IMR-90 (cell line): ENCODE data around the gene TMED10. TPM values are rescaled to one million over a fixed set of nuclear protein-coding genes. Genes with fewer than 3 reads are reported as not detected.

Source experiments
- ATAC-seq: fragments of 200-7000 bp; cut with Tn5 transposase; 2 replicates; pipeline ENCODE4 v1.9.1; 2020; ENCODE audit warnings: low read depth, mild to moderate bottlenecking, moderate library complexity
- BruUV-seq: library from RNA; stranded (reverse); fragments of 400-500 nt; replicated peaks from 2 replicates; lab custom pipeline; 2021; lab: Mats Ljungman, UMichigan
- CTCF ChIA-PET: fragments of 300-600 bp; formaldehyde crosslinking; extraction: SDS; loops from one replicate; lab custom pipeline; 2021; ENCODE audit warnings: antibody characterized with exemption; lab: Yijun Ruan, JAX
- POLR2A ChIA-PET: fragments of 300-600 bp; sonication (Branson Sonifier 250); formaldehyde crosslinking; loops from one replicate; lab custom pipeline; 2022; ENCODE audit warnings: antibody characterized with exemption; ENCODE audit not compliant: unreplicated experiment; lab: Charles Lee
- DNase-seq: peaks from one replicate; pipeline ENCODE4 v3.0.0; 2013
- H2AFZ ChIP-seq: replicated peaks from 2 replicates; pipeline ENCODE3; 2013; ENCODE audit warnings: low read length, mild to moderate bottlenecking; ENCODE audit not compliant: poor library complexity
- H2AK5ac ChIP-seq: 2 replicates; pipeline ENCODE4 v1.6.1; 2013; ENCODE audit warnings: low read depth, low read length, inconsistent platforms
- H2AK9ac ChIP-seq: replicated peaks from 2 replicates; pipeline ENCODE3; 2013; ENCODE audit warnings: mild to moderate bottlenecking, low read depth, low read length, moderate library complexity; ENCODE audit not compliant: poor library complexity
- H2BK120ac ChIP-seq: 2 replicates; pipeline ENCODE4 v1.6.1; 2013; ENCODE audit warnings: low read depth, low read length, inconsistent platforms
- H2BK15ac ChIP-seq: 3 replicates; pipeline ENCODE4 v1.6.1; 2013; ENCODE audit warnings: low read depth, low read length, inconsistent platforms
- H2BK20ac ChIP-seq: 2 replicates; pipeline ENCODE4 v1.6.1; 2013; ENCODE audit warnings: low read depth, mild to moderate bottlenecking, inconsistent platforms, low read length, moderate library complexity
- H2BK5ac ChIP-seq: 2 replicates; pipeline ENCODE4 v1.6.1; 2013; ENCODE audit warnings: mild to moderate bottlenecking, low read depth, low read length, inconsistent platforms; ENCODE audit not compliant: poor library complexity, severe bottlenecking
- H3K14ac ChIP-seq: replicated peaks from 2 replicates; pipeline ENCODE4 v1.6.1; 2013; ENCODE audit warnings: low read depth, low read length, inconsistent platforms
- H3K18ac ChIP-seq: 2 replicates; pipeline ENCODE4 v1.6.1; 2013; ENCODE audit warnings: low read depth, low read length, control low read depth
- H3K23ac ChIP-seq: 2 replicates; pipeline ENCODE4 v1.6.1; 2013; ENCODE audit warnings: low read depth, low read length, inconsistent platforms
- H3K27ac ChIP-seq: 2 replicates; pipeline ENCODE4 v1.5.1; 2013; ENCODE audit warnings: mild to moderate bottlenecking, control low read depth, low read length; ENCODE audit not compliant: insufficient read depth
- H3K27me3 ChIP-seq: 2 replicates; pipeline ENCODE4 v1.6.1; 2013; ENCODE audit warnings: low read length; ENCODE audit not compliant: control insufficient read depth, insufficient read depth
- H3K36me3 ChIP-seq: 2 replicates; pipeline ENCODE4 v1.6.1; 2013; ENCODE audit warnings: low read length, mixed read lengths; ENCODE audit not compliant: control insufficient read depth, insufficient read depth
- H3K4ac ChIP-seq: 2 replicates; pipeline ENCODE4 v1.6.1; 2013; ENCODE audit warnings: low read depth, low read length, inconsistent platforms
- H3K4me1 ChIP-seq: 2 replicates; pipeline ENCODE4 v1.6.1; 2013; ENCODE audit warnings: low read length, mixed read lengths; ENCODE audit not compliant: control insufficient read depth, insufficient read depth
- H3K4me2 ChIP-seq: 2 replicates; pipeline ENCODE4 v1.6.1; 2013; ENCODE audit warnings: low read depth, mild to moderate bottlenecking, control low read depth, low read length, moderate library complexity
- H3K4me3 ChIP-seq: 2 replicates; pipeline ENCODE4 v1.5.1; 2013; ENCODE audit warnings: low read depth, mild to moderate bottlenecking, control low read depth, low read length, moderate library complexity; ENCODE audit not compliant: insufficient read depth
- H3K56ac ChIP-seq: 2 replicates; pipeline ENCODE4 v1.6.1; 2013; ENCODE audit warnings: low read length, inconsistent platforms; ENCODE audit not compliant: insufficient read depth; ENCODE audit errors: extremely low read depth
- H3K79me1 ChIP-seq, 2 experiments: 2 replicates each; pipeline ENCODE4 v1.6.1; 2013; ENCODE audit warnings: low read length in 2 of 2, inconsistent platforms in 1 of 2, low read depth in 1 of 2
- H3K9ac ChIP-seq: 2 replicates; pipeline ENCODE4 v1.6.1; 2013; ENCODE audit warnings: low read depth, low read length, control low read depth
- H3K9me1 ChIP-seq: 2 replicates; pipeline ENCODE4 v1.6.1; 2013; ENCODE audit warnings: low read length, inconsistent platforms; ENCODE audit not compliant: insufficient read depth
- H3K9me3 ChIP-seq: 2 replicates; pipeline ENCODE4 v1.6.1; 2013; ENCODE audit warnings: low read length; ENCODE audit not compliant: control insufficient read depth, insufficient read depth
- H4K20me1 ChIP-seq: 2 replicates; pipeline ENCODE4 v1.6.1; 2013; ENCODE audit warnings: low read length, inconsistent platforms; ENCODE audit not compliant: insufficient read depth
- H4K5ac ChIP-seq: 2 replicates; pipeline ENCODE4 v1.6.1; 2013; ENCODE audit warnings: mild to moderate bottlenecking, low read depth, low read length, control low read depth
- H4K8ac ChIP-seq, 2 experiments: 2 replicates each; pipeline ENCODE4 v1.6.1; 2013; ENCODE audit warnings: low read depth in 2 of 2, low read length in 2 of 2, control low read depth in 1 of 2, inconsistent platforms in 1 of 2
- H4K91ac ChIP-seq: 2 replicates; pipeline ENCODE4 v1.6.1; 2013; ENCODE audit warnings: low read depth, low read length, inconsistent platforms; ENCODE audit not compliant: insufficient read depth
- FOS ChIP-seq: fragments of 150-350 bp; IDR thresholded peaks from 2 replicates; pipeline ENCODE4 v1.6.1; 2016; ENCODE audit warnings: low read depth, low read length
- POLR2A ChIP-seq: IDR thresholded peaks from 2 replicates; pipeline ENCODE4 v1.6.1; 2012; ENCODE audit warnings: mild to moderate bottlenecking, low read depth, low read length
- WGBS, 2 experiments: methylation state at CpG; one replicate each; pipeline versions ENCODE4 v1.1.5 to v1.1.7; 2013; ENCODE audit warnings: missing lambda C conversion rate in 2 of 2; ENCODE audit not compliant: insufficient read length in 1 of 2; ENCODE audit errors: extremely low coverage in 2 of 2; 5-methylcytosine and 5-hydroxymethylcytosine counted together
- dilution Hi-C: fragments of 300-500 bp; cut with HindIII; formaldehyde crosslinking; loops from one replicate; pipeline ENCODE4 v1.14.3; 2018; ENCODE audit warnings: low sequenced_read_pairs; ENCODE audit not compliant: unreplicated experiment
- in situ Hi-C: fragments of 300-500 bp; cut with MboI; formaldehyde crosslinking; loops from 3 replicates; pipeline ENCODE4 v1.14.3; 2019; ENCODE audit warnings: low sequenced_read_pairs, inconsistent platforms, mixed read lengths
- intact Hi-C: fragments of 100-400 bp; cut with micrococcal nuclease; formaldehyde crosslinking; loops from 2 replicates; pipeline ENCODE4 v1.10.0; 2022
- polyA plus RNA-seq, 3 experiments: library from polyadenylated mRNA; depleted of rRNA; stranded (reverse); fragments of >200 nt; gene quantifications; 2 replicates each; pipeline ENCODE4 v1.2.3, GENCODE V29; 2012; ENCODE audit warnings: low replicate concordance in 1 of 3
- total RNA-seq: library from RNA; depleted of rRNA; stranded (reverse); fragments of >200 nt; gene quantifications from 2 replicates; pipeline ENCODE4 v1.2.3, GENCODE V29; 2012
- TF ChIP-seq, protein P1 (sequence below): conservative IDR thresholded peaks from 2 replicates; pipeline ENCODE4 v1.5.1; 2012; ENCODE audit warnings: mild to moderate bottlenecking, low read depth, low read length, improper control_type of control experiment

The TMED10 gene
- total and polyA plus RNA-seq, 2 of the 4 experiments (the other 2 are of a cell fraction) = 254 to 441 TPM

- H3K9ac ChIP-seq = no peak overlapping the region
- H2AK5ac ChIP-seq = no peak overlapping the region
- no peak overlapping the region for H3K18ac ChIP-seq
- H2BK20ac ChIP-seq = no peak overlapping the region
- H4K91ac ChIP-seq = no peak overlapping the region
- no peaks in the 10 kb centered on the region for H3K9me3 ChIP-seq
- no peak overlapping the region for H4K5ac ChIP-seq
- H3K4me2 ChIP-seq = no peak overlapping the region
- no CpG with 5 or more reads among the region's 7 CpGs for WGBS, 2 experiments
- H3K14ac ChIP-seq = no peak overlapping the region
- 0 out of 2 replicates have a peak, but pooled peaks have one; percentile 4 for ATAC-seq
- H4K8ac ChIP-seq = no peak overlapping the region; a peak in 1 of 4 replicates
- no peaks in the 10 kb centered on the region for H4K20me1 ChIP-seq
- dilution Hi-C loops = no loop called here
- H2BK120ac ChIP-seq = no peak overlapping the region
- BruUV-seq = no TSS peak
- in situ Hi-C loops = no loop called here
- ChIA-PET POLR2A (no interaction called here), CTCF (no interaction called here)
- intact Hi-C loops = no loop called here
- H3K27ac ChIP-seq = no peak overlapping the region
- TF ChIP-seq POLR2A (no peak), FOS (peak; percentile 54)
- TF ChIP-seq, protein P1, sequence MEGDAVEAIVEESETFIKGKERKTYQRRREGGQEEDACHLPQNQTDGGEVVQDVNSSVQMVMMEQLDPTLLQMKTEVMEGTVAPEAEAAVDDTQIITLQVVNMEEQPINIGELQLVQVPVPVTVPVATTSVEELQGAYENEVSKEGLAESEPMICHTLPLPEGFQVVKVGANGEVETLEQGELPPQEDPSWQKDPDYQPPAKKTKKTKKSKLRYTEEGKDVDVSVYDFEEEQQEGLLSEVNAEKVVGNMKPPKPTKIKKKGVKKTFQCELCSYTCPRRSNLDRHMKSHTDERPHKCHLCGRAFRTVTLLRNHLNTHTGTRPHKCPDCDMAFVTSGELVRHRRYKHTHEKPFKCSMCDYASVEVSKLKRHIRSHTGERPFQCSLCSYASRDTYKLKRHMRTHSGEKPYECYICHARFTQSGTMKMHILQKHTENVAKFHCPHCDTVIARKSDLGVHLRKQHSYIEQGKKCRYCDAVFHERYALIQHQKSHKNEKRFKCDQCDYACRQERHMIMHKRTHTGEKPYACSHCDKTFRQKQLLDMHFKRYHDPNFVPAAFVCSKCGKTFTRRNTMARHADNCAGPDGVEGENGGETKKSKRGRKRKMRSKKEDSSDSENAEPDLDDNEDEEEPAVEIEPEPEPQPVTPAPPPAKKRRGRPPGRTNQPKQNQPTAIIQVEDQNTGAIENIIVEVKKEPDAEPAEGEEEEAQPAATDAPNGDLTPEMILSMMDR = no peak
- H3K36me3 ChIP-seq = peaks cover 1% of the 10 kb centered on the region; the same call in 1 of the 2 replicates
- no peak overlapping the region for H2AFZ ChIP-seq
- H3K79me1 ChIP-seq = peaks cover 24 to 39% of the 10 kb centered on the region in 2 experiments
- peaks cover 6% of the 10 kb centered on the region; the same call in 1 of the 2 replicates for H3K4me1 ChIP-seq
- no peak overlapping the region for H2AK9ac ChIP-seq
- H3K23ac ChIP-seq = no peak overlapping the region
- H3K4ac ChIP-seq = no peak overlapping the region
- H3K56ac ChIP-seq = no peak overlapping the region
- no peak overlapping the region for H2BK5ac ChIP-seq
- H2BK15ac ChIP-seq = no peak overlapping the region
- no peaks in the 10 kb centered on the region for H3K27me3 ChIP-seq
- H3K9me1 ChIP-seq = peaks cover 3% of the 10 kb centered on the region; the same call in 1 of the 2 replicates
- DNase-seq = peak; percentile 86
- no peak overlapping the region for H3K4me3 ChIP-seq
Measured at GRCh38 chr14:75123991-75124390, 52.4 kb downstream of the TMED10 start.
